Measurements from ENCODE around the gene CFAP97D2. TPM values are rescaled to one million over a fixed set of nuclear protein-coding genes. Genes with fewer than 3 reads are reported as not detected.

The CFAP97D2 gene
- polyA plus RNA-seq, 1 of the 3 experiments (the other 2 are of a cell fraction), result not detected

- Histone ChIP-seq H3K27ac (ENCODE audit: low read depth in 2 of 2, low read length in 1 of 2) (no peak overlapping the region), H3K9me2 (no peaks in the 10 kb centered on the region), H3F3A (replicated peaks; ENCODE audit: insufficient read depth) (no peaks in the 10 kb centered on the region), H3K79me2 (ENCODE audit: insufficient read depth) (peaks cover 25% of the 10 kb centered on the region), H3K9ac (no peak overlapping the region), H2AFZ (ENCODE audit: low read depth) (no peak overlapping the region), H3K4me3 (ENCODE audit: low read depth in 2 of 2, low read length in 1 of 2) (no peak overlapping the region), H3K4me2 (no peak overlapping the region), H3K27me3 (ENCODE audit: insufficient read depth) (no peaks in the 10 kb centered on the region; the same call in 1 of the 2 replicates), H4K20me1 (ENCODE audit: insufficient read depth) (no peaks in the 10 kb centered on the region), H3K4me1 (ENCODE audit: control insufficient read depth in 1 of 2, insufficient read depth in 2 of 2, low read depth in 1 of 2, low read length in 1 of 2) (peaks cover 0 to 6% of the 10 kb centered on the region in 2 experiments; a peak in 3 of 4 replicates), H3K36me3 (replicated peaks in 1 of 2; ENCODE audit: control insufficient read depth in 1 of 2, insufficient read depth in 2 of 2, low read length in 1 of 2) (peaks cover 0 to 4% of the 10 kb centered on the region in 2 experiments), H3K9me3 (no peaks in the 10 kb centered on the region; the same call in 1 of the 2 replicates)
- 64% methylated on average over 8 of the region's 8 CpGs for WGBS (ENCODE audit: low lambda C conversion rate)
- TF ChIP-seq TEAD4 (IDR thresholded peaks at IDR 0.05; ENCODE audit: borderline replicate concordance, insufficient read depth) (no peak), SIN3A (IDR thresholded peaks at IDR 0.05; ENCODE audit: borderline replicate concordance, low read depth, low read length) (no peak), JUND (IDR thresholded peaks at IDR 0.05) (no peak), EZH2phosphoT487 (IDR thresholded peaks at IDR 0.05; ENCODE audit: borderline replicate concordance, low read depth) (no peak), TCF12 (IDR thresholded peaks at IDR 0.05) (no peak), NRF1 (IDR thresholded peaks at IDR 0.05; ENCODE audit: low read depth, low read length) (no peak), IRF3 (IDR thresholded peaks at IDR 0.05; ENCODE audit: low read depth, low read length) (no peak), USF1 (IDR thresholded peaks at IDR 0.05; ENCODE audit: borderline replicate concordance, low read depth) (no peak)
- no peak for DNase-seq
- CTCF ChIA-PET, result no interaction called here
- POLR2A ChIA-PET, result no interaction called here
Measured at GRCh38 chr13:114231886-114232285, 52.8 kb downstream of the CFAP97D2 start.

- Histone ChIP-seq H3F3A (replicated peaks; ENCODE audit: insufficient read depth) (no peaks in the 10 kb centered on the region), H2AFZ (ENCODE audit: low read depth) (peak overlapping the region; percentile 97), H3K9me2 (no peaks in the 10 kb centered on the region), H3K36me3 (replicated peaks in 1 of 2; ENCODE audit: control insufficient read depth in 1 of 2, insufficient read depth in 2 of 2, low read length in 1 of 2) (peaks cover 16 to 23% of the 10 kb centered on the region in 2 experiments), H3K9me3 (no peaks in the 10 kb centered on the region; the same call in 1 of the 2 replicates), H3K27me3 (ENCODE audit: insufficient read depth) (no peaks in the 10 kb centered on the region; the same call in 1 of the 2 replicates), H4K20me1 (ENCODE audit: insufficient read depth) (no peaks in the 10 kb centered on the region), H3K79me2 (ENCODE audit: insufficient read depth) (peaks cover 34% of the 10 kb centered on the region), H3K4me1 (ENCODE audit: control insufficient read depth in 1 of 2, insufficient read depth in 2 of 2, low read depth in 1 of 2, low read length in 1 of 2) (peaks cover 0 to 5% of the 10 kb centered on the region in 2 experiments; a peak in 3 of 4 replicates), H3K4me3 (ENCODE audit: low read depth in 2 of 2, low read length in 1 of 2) (peak overlapping the region; percentile 87 to 94), H3K9ac (peak overlapping the region; percentile 87; the same call in 1 of the 2 replicates), H3K27ac (ENCODE audit: low read depth in 2 of 2, low read length in 1 of 2) (peak overlapping the region in 1 of 2 experiments; percentile 62; a peak in 2 of 4 replicates), H3K4me2 (peak overlapping the region; percentile 85; the same call in 1 of the 2 replicates)
- ChIA-PET CTCF (no interaction called here), POLR2A (no interaction called here)
- no peak for TF ChIP-seq FOXM1 (IDR thresholded peaks at IDR 0.05; ENCODE audit: low read depth)
- TF ChIP-seq USF2 (IDR thresholded peaks at IDR 0.05; ENCODE audit: borderline replicate concordance, low read depth, low read length), result no peak
- TF ChIP-seq SIN3A (IDR thresholded peaks at IDR 0.05; ENCODE audit: borderline replicate concordance, low read depth, low read length), result no peak
- TF ChIP-seq SMC3 (IDR thresholded peaks at IDR 0.05; ENCODE audit: low read depth, low read length), result no peak
- no peak for TF ChIP-seq NRF1 (IDR thresholded peaks at IDR 0.05; ENCODE audit: low read depth, low read length)
- TF ChIP-seq ELF1 (IDR thresholded peaks at IDR 0.05), result no peak
- TF ChIP-seq FOXJ3 (CRISPR knock-in tag; IDR thresholded peaks at IDR 0.05), result no peak
- TF ChIP-seq EZH2phosphoT487 (IDR thresholded peaks at IDR 0.05; ENCODE audit: borderline replicate concordance, low read depth), result no peak
- TF ChIP-seq IRF3 (IDR thresholded peaks at IDR 0.05; ENCODE audit: low read depth, low read length), result no peak
- no peak for TF ChIP-seq FOSL2 (IDR thresholded peaks at IDR 0.05; ENCODE audit: borderline replicate concordance, low read depth)
- TF ChIP-seq MXI1 (IDR thresholded peaks at IDR 0.05; ENCODE audit: low read depth, low read length), result no peak
- no peak for TF ChIP-seq MAX (IDR thresholded peaks at IDR 0.05; ENCODE audit: low read depth)
- no peak for TF ChIP-seq RFX5 (IDR thresholded peaks at IDR 0.05; ENCODE audit: low read length)
- WGBS (ENCODE audit: low lambda C conversion rate), result 77% methylated on average over 4 of the region's 4 CpGs
- no peak for DNase-seq
Measured at GRCh38 chr13:114234266-114234644, 55.2 kb downstream of the CFAP97D2 start.
